HepG2 (cell line): Measurements from ENCODE around the gene ERVMER34-1. TPM values are rescaled to one million over a fixed set of nuclear protein-coding genes. Genes with fewer than 3 reads are reported as not detected.

Source experiments
- AGO1 ChIP-seq: fragments of 200-400 bp; formaldehyde crosslinking; IDR thresholded peaks from 2 replicates; pipeline ENCODE4 v1.6.1; 2017; ENCODE audit warnings: mild to moderate bottlenecking, low read depth, low read length, moderate library complexity; ENCODE audit not compliant: poor library complexity, severe bottlenecking
- CBX5 ChIP-seq: sonication (generic); formaldehyde crosslinking; IDR thresholded peaks from 2 replicates; pipeline ENCODE4 v1.4.0; 2020; ENCODE audit warnings: missing genetic modification reagents, borderline replicate concordance
- CERS6 ChIP-seq: sonication (generic); formaldehyde crosslinking; IDR thresholded peaks from 2 replicates; pipeline ENCODE4 v1.5.0; 2020; ENCODE audit warnings: missing genetic modification reagents
- CSRNP2 ChIP-seq: sonication (generic); formaldehyde crosslinking; conservative IDR thresholded peaks from 2 replicates; pipeline ENCODE4 v1.8.0; 2022; ENCODE audit warnings: low read depth, missing genetic modification reagents
- GFI1 ChIP-seq: sonication (generic); formaldehyde crosslinking; IDR thresholded peaks from 2 replicates; pipeline ENCODE4 v1.5.0; 2020; ENCODE audit warnings: missing genetic modification reagents, mild to moderate bottlenecking, borderline replicate concordance
- MED13 ChIP-seq: sonication (generic); formaldehyde crosslinking; IDR thresholded peaks from 2 replicates; pipeline ENCODE4 v1.5.0; 2020; ENCODE audit warnings: missing genetic modification reagents
- MIER2 ChIP-seq: IDR thresholded peaks from 2 replicates; pipeline ENCODE4 v1.6.1; 2016; ENCODE audit warnings: missing biosample characterization, missing genetic modification reagents
- MXD4 ChIP-seq: IDR thresholded peaks from 2 replicates; pipeline ENCODE4 v1.6.1; 2016; ENCODE audit warnings: mild to moderate bottlenecking, missing biosample characterization, missing genetic modification reagents
- NRL ChIP-seq: sonication (generic); formaldehyde crosslinking; IDR thresholded peaks from 2 replicates; pipeline ENCODE4 v1.5.0; 2020; ENCODE audit warnings: missing genetic modification reagents, mild to moderate bottlenecking, moderate library complexity, borderline replicate concordance
- SMAD9 ChIP-seq: sonication (generic); formaldehyde crosslinking; IDR thresholded peaks from 2 replicates; pipeline ENCODE4 v1.5.1; 2020; ENCODE audit warnings: mild to moderate bottlenecking, missing genetic modification reagents
- TBX3 ChIP-seq: fragments of 450-650 bp; IDR thresholded peaks from 2 replicates; pipeline ENCODE4 v1.6.1; 2017; ENCODE audit warnings: antibody characterized with exemption, mild to moderate bottlenecking, inconsistent platforms, borderline replicate concordance
- ZBTB4 ChIP-seq: sonication (generic); formaldehyde crosslinking; IDR thresholded peaks from 2 replicates; pipeline ENCODE4 v1.4.0; 2020; ENCODE audit warnings: missing genetic modification reagents, mild to moderate bottlenecking, borderline replicate concordance
- ZNF737 ChIP-seq: sonication (generic); formaldehyde crosslinking; IDR thresholded peaks from 2 replicates; pipeline ENCODE4 v1.5.0; 2020; ENCODE audit warnings: missing genetic modification reagents, mild to moderate bottlenecking, borderline replicate concordance
- ZNF747 ChIP-seq: sonication (generic); formaldehyde crosslinking; IDR thresholded peaks from 2 replicates; pipeline ENCODE4 v1.8.1; 2023; ENCODE audit warnings: missing genetic modification reagents, mild to moderate bottlenecking, borderline replicate concordance
- ZNF75D ChIP-seq: sonication (generic); formaldehyde crosslinking; IDR thresholded peaks from 2 replicates; pipeline ENCODE4 v1.8.1; 2023; ENCODE audit warnings: missing genetic modification reagents, mild to moderate bottlenecking, borderline replicate concordance
- ZNF788 ChIP-seq: sonication (generic); formaldehyde crosslinking; IDR thresholded peaks from 2 replicates; pipeline ENCODE4 v1.5.0; 2020; ENCODE audit warnings: mild to moderate bottlenecking, missing genetic modification reagents, borderline replicate concordance
- polyA plus RNA-seq, 8 experiments: library from polyadenylated mRNA; depleted of rRNA in 3 of 8; stranded (reverse) in 7 of 8; unstranded in 1 of 8; fragments of >200 nt; fragmentation: Illumina TruSeq in 4 of 8; extraction: Trizol in 4 of 8; gene quantifications; 2 replicates each; pipeline versions ENCODE4 v1.2.1 to v1.2.3, GENCODE V29; 2011 to 2016; ENCODE audit warnings: low read depth in 4 of 8, missing spikeins in 1 of 8, mixed read lengths in 1 of 8; ENCODE audit not compliant: insufficient read depth in 1 of 8
- total RNA-seq, 5 experiments: library from RNA; depleted of rRNA; stranded (reverse); fragments of >200 nt; fragmentation: Illumina TruSeq; extraction: Trizol; gene quantifications; 2 replicates each; pipeline ENCODE4 v1.2.3, GENCODE V29; 2016; ENCODE audit warnings: low read depth in 1 of 5

ERVMER34-1 gene
- total and polyA plus RNA-seq, 2 of the 13 experiments (the other 11 are each of a cell fraction or from before 2014, with no cell fraction given) = 0.04 to 0.35 TPM

- TF ChIP-seq CERS6 (CRISPR knock-in tag) = no peak
- TF ChIP-seq GFI1 = 0 out of 2 replicates have a peak, but pooled peaks have one; percentile 23
- 0 out of 2 replicates have a peak, but pooled peaks have one; percentile 29 for TF ChIP-seq CBX5 (CRISPR knock-in tag)
- TF ChIP-seq CSRNP2 (CRISPR knock-in tag) = no peak
- TF ChIP-seq ZBTB4 (CRISPR knock-in tag) = no peak
- TF ChIP-seq TBX3 = no peak
- no peak for TF ChIP-seq AGO1
- no peak for TF ChIP-seq ZNF75D (CRISPR knock-in tag)
- no peak for TF ChIP-seq MIER2 (CRISPR knock-in tag)
- TF ChIP-seq ZNF747 (CRISPR knock-in tag) = 0 out of 2 replicates have a peak, but pooled peaks have one; percentile 70
- TF ChIP-seq SMAD9 (CRISPR knock-in tag) = no peak
- no peak for TF ChIP-seq MXD4 (CRISPR knock-in tag)
- 0 out of 2 replicates have a peak, but pooled peaks have one; percentile 46 for TF ChIP-seq ZNF788 (CRISPR knock-in tag)
- TF ChIP-seq MED13 (CRISPR knock-in tag) = no peak
- no peak for TF ChIP-seq ZNF737
- no peak; the same call in 1 of the 2 replicates for TF ChIP-seq NRL (CRISPR knock-in tag)
Measured at GRCh38 chr4:52711834-52712250, 39.4 kb downstream of the ERVMER34-1 start (continued).
